ENCODE measurements around the gene HBA1. TPM values are rescaled to one million over a fixed set of nuclear protein-coding genes. Genes with fewer than 3 reads are reported as not detected.

HBA1 gene
- total and polyA plus RNA-seq, 2 of the 4 experiments (the other 2 are of a cell fraction) = 0.21 TPM; not detected in 1

DNA sequence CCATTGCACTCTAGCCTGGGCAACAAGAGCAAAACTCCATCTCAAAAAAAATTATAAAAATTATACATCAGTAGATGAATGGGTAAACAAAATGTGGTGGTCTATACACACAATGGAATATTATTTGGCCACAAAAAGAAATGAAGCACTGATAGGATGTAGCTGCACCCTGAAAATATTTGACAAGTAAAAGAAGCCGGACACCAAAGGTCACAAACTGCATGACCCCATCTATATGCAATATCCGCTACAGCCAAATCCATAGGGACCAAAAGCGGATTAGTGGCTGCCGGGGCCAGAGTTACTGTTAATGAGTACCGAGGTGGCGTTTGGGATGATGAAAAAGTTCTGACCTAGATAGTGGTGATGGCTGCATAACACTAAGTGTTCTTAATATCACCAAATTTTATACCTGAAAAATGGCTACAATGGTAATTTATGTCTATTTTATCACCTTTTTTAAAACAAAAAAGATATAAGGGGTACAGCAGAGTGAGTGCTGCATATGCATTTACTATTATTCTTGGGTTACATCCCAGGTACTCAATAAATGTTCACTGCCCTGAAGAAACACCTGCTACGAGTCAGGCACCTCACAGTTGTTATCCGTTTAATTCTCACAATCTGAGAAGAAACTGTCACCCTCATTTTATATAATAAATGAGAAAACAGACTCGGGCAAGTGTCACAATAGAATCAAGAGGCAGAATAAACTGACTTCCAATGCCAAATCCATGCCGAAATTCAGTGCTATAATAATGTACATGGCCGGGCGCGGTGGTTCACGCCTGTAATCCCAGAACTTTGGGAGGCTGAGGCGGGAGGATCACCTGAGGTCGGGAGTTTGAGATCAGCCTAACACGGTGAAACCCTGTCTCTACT lies 3.0 kb downstream of the HBA1 start:
- dilution Hi-C loops (cut with HindIII; ENCODE audit: low sequenced_read_pairs, unreplicated experiment) (no loop called here), intact Hi-C loops (cut with micrococcal nuclease) (loop anchor here (5.0 kb wide), 1 partner anchor 42 kb away; the partner anchor contains the start of gene NPRL3), in situ Hi-C loops (cut with MboI; ENCODE audit: low sequenced_read_pairs) (loop anchor here (5.0 kb wide), 1 partner anchor 72 kb away; no protein-coding TSS in a partner anchor)
- H3K27ac ChIP-seq (ENCODE audit: insufficient read depth, low read length) = no peak overlapping the region
- ChIA-PET POLR2A (ENCODE audit: unreplicated experiment) (no interaction called here), CTCF (interaction anchor here (1.0 kb wide), 1 partner anchor 75 kb away, joined by 5 read pairs; no protein-coding TSS in a partner anchor)
- no peak overlapping the region for H3K14ac ChIP-seq (replicated peaks; ENCODE audit: low read depth, low read length)
- H4K8ac ChIP-seq (ENCODE audit: low read depth in 2 of 2, low read length in 2 of 2) = no peak overlapping the region
- H3K4ac ChIP-seq (ENCODE audit: low read depth, low read length) = no peak overlapping the region
- H3K23ac ChIP-seq (ENCODE audit: low read depth, low read length) = no peak overlapping the region
- H3K56ac ChIP-seq (ENCODE audit: extremely low read depth, insufficient read depth, low read length) = no peak overlapping the region
- H2BK5ac ChIP-seq (ENCODE audit: low read depth, low read length, poor library complexity, severe bottlenecking) = no peak overlapping the region
- H2AK9ac ChIP-seq (replicated peaks; ENCODE audit: low read depth, low read length, poor library complexity) = no peak overlapping the region
- H4K20me1 ChIP-seq (ENCODE audit: insufficient read depth, low read length) = peaks cover 18% of the 10 kb centered on the region
- no peak overlapping the region for H3K4me3 ChIP-seq (ENCODE audit: insufficient read depth, low read depth, low read length)
- WGBS, 2 experiments (ENCODE audit: extremely low coverage in 2 of 2, insufficient read length in 1 of 2) = 85% methylated on average over 5 of the region's 17 CpGs; no CpG with 5 or more reads in 1 of the 2 experiments
- H3K27me3 ChIP-seq (ENCODE audit: control insufficient read depth, insufficient read depth, low read length) = peaks cover 37% of the 10 kb centered on the region
- no peak for ATAC-seq (ENCODE audit: low read depth)
- H4K91ac ChIP-seq (ENCODE audit: insufficient read depth, low read depth, low read length) = no peak overlapping the region
- 0 out of 2 replicates have a peak, but pooled peaks cover 2% of the 10 kb centered on the region for H3K9me3 ChIP-seq (ENCODE audit: control insufficient read depth, insufficient read depth, low read length)
- H3K18ac ChIP-seq (ENCODE audit: low read depth, low read length) = no peak overlapping the region
- 0 out of 4 replicates have a peak, but pooled peaks cover 0 to 4% of the 10 kb centered on the region in 2 experiments for H3K79me1 ChIP-seq (ENCODE audit: low read depth in 1 of 2, low read length in 2 of 2)
- no peak for DNase-seq
- no peak overlapping the region for H2BK120ac ChIP-seq (ENCODE audit: low read depth, low read length)
- H3K9me1 ChIP-seq (ENCODE audit: insufficient read depth, low read length) = no peaks in the 10 kb centered on the region
- H2BK20ac ChIP-seq (ENCODE audit: low read depth, low read length) = no peak overlapping the region
- no TSS peak for BruUV-seq (replicated peaks)
- no peak for TF ChIP-seq RFX5 (IDR thresholded peaks at IDR 0.05; ENCODE audit: low read depth, low read length)
- no peak for TF ChIP-seq RCOR1 (IDR thresholded peaks at IDR 0.05; ENCODE audit: insufficient replicate concordance, low read length)
- no peak for TF ChIP-seq BHLHE40 (IDR thresholded peaks at IDR 0.05; ENCODE audit: low read depth, low read length)
- no peak for TF ChIP-seq POLR2A (IDR thresholded peaks at IDR 0.05; ENCODE audit: low read depth, low read length)
- TF ChIP-seq CEBPB (IDR thresholded peaks at IDR 0.05; ENCODE audit: low read depth, low read length) = no peak
- no peak for TF ChIP-seq SMC3 (IDR thresholded peaks at IDR 0.05; ENCODE audit: low read depth, low read length)
- no peak for TF ChIP-seq MAFK (IDR thresholded peaks at IDR 0.05; ENCODE audit: low read depth, low read length)
- no peak overlapping the region for H2AFZ ChIP-seq (replicated peaks; ENCODE audit: low read length, poor library complexity)
- no peak overlapping the region for H2BK15ac ChIP-seq (ENCODE audit: low read depth, low read length)
- H4K5ac ChIP-seq (ENCODE audit: low read depth, low read length) = no peak overlapping the region
- H3K36me3 ChIP-seq (ENCODE audit: control insufficient read depth, insufficient read depth, low read length) = peaks cover 3% of the 10 kb centered on the region; the same call in 1 of the 2 replicates
- H3K4me2 ChIP-seq (ENCODE audit: low read depth, low read length) = 0 out of 2 replicates have a peak overlapping the region, but pooled peaks have one; percentile 55
- peaks cover 5% of the 10 kb centered on the region; the same call in 1 of the 2 replicates for H3K4me1 ChIP-seq (ENCODE audit: control insufficient read depth, insufficient read depth, low read length)
- H2AK5ac ChIP-seq (ENCODE audit: low read depth, low read length) = no peak overlapping the region
- no peak overlapping the region for H3K9ac ChIP-seq (ENCODE audit: low read depth, low read length)
